NCI-H187 (cell line): Measurements from ENCODE around the gene LRRC7.

Experiments
- DNase-seq, 2 experiments: peaks; one replicate each; lab custom pipeline; 2025; lab: John Stamatoyannopoulos, UW

LRRC7 gene

GRCh38 chr1:69976896-69977295 is 409.2 kb downstream of the LRRC7 start:
- no peak for DNase-seq

- DNase-seq = no peak
These were observed 415.3 kb downstream of the LRRC7 start for GRCh38 chr1:69982992-69983391.

- DNase-seq = no peak
These were observed 417.7 kb downstream of the LRRC7 start for GRCh38 chr1:69985376-69985775.

GRCh38 chr1:69985901-69986439 is 418.2 kb downstream of the LRRC7 start:
- DNase-seq = no peak

- DNase-seq = no peak
These were observed 420.2 kb downstream of the LRRC7 start for GRCh38 chr1:69987881-69988280.

GRCh38 chr1:69991644-69992043 is 423.9 kb downstream of the LRRC7 start:
- DNase-seq = no peak

- DNase-seq = no peak
These were observed 424.9 kb downstream of the LRRC7 start for GRCh38 chr1:69992594-69992993.

GRCh38 chr1:69993810-69994209 is 426.1 kb downstream of the LRRC7 start:
- no peak for DNase-seq

- DNase-seq = no peak
These were observed 426.5 kb downstream of the LRRC7 start for GRCh38 chr1:69994241-69994640.

GRCh38 chr1:69998847-69999246 is 431.1 kb downstream of the LRRC7 start:
- no peak for DNase-seq

- DNase-seq = no peak
These were observed 435.6 kb downstream of the LRRC7 start for GRCh38 chr1:70003211-70003908.

GRCh38 chr1:70005386-70006034 is 437.8 kb downstream of the LRRC7 start:
- DNase-seq = no peak

- no peak for DNase-seq
These were observed 440.9 kb downstream of the LRRC7 start for GRCh38 chr1:70008660-70009059.

GRCh38 chr1:70017770-70018169 is 450.0 kb downstream of the LRRC7 start:
- DNase-seq = no peak

GRCh38 chr1:70024272-70024671 is 456.6 kb downstream of the LRRC7 start:
- DNase-seq = no peak

- no peak for DNase-seq
These were observed 457.3 kb downstream of the LRRC7 start for GRCh38 chr1:70025052-70025451.

GRCh38 chr1:70025846-70026245 is 458.1 kb downstream of the LRRC7 start:
- DNase-seq = no peak

GRCh38 chr1:70033266-70033873 is 465.6 kb downstream of the LRRC7 start:
- no peak for DNase-seq

GRCh38 chr1:70033936-70034335 is 466.2 kb downstream of the LRRC7 start:
- DNase-seq = no peak

- DNase-seq = no peak
These were observed 466.7 kb downstream of the LRRC7 start for GRCh38 chr1:70034403-70034802.

- DNase-seq = no peak
These were observed 470.3 kb downstream of the LRRC7 start for GRCh38 chr1:70038025-70038424.

- no peak for DNase-seq
These were observed 471.8 kb downstream of the LRRC7 start for GRCh38 chr1:70039485-70039884.
